Spleen (tissue), 11 donors: ENCODE data around the gene ZNF467. TPM values are rescaled to one million over a fixed set of nuclear protein-coding genes. Genes with fewer than 3 reads are reported as not detected.

ENCODE experiments used
- DNase-seq: peaks from one replicate; pipeline ENCODE4 v3.0.0-alpha.2; 2020
- H3K27ac ChIP-seq, 8 donors: fragments of 200-600 bp; sonication (generic) in 7 of 8; 1 replicate in 4 of 8; 2 replicates in 4 of 8; pipeline versions ENCODE4 v1.5.0 to v1.8.0; 2016 to 2021; ENCODE audit warnings: inconsistent platforms in 4 of 8, mild to moderate bottlenecking in 4 of 8, moderate library complexity in 1 of 8
- H3K27me3 ChIP-seq, 7 donors: fragments of 200-600 bp; sonication (generic) in 6 of 7; replicated peaks in 1 of 7; 1 replicate in 4 of 7; 2 replicates in 3 of 7; pipeline versions ENCODE4 v1.5.0 to v1.8.0; 2016 to 2021; ENCODE audit warnings: inconsistent platforms in 3 of 7, mild to moderate bottlenecking in 1 of 7
- H3K36me3 ChIP-seq, 6 donors: fragments of 200-600 bp; sonication (generic) in 5 of 6; 1 replicate in 4 of 6; 2 replicates in 2 of 6; pipeline versions ENCODE4 v1.5.0 to v1.8.0; 2016 to 2021; ENCODE audit warnings: inconsistent platforms in 2 of 6
- H3K4me1 ChIP-seq, 6 donors: fragments of 200-600 bp; sonication (generic) in 5 of 6; 1 replicate in 3 of 6; 2 replicates in 3 of 6; pipeline versions ENCODE4 v1.5.0 to v1.8.0; 2016 to 2021; ENCODE audit warnings: inconsistent platforms in 3 of 6
- H3K4me3 ChIP-seq, 8 donors: fragments of 200-600 bp; sonication (generic) in 7 of 8; 1 replicate in 4 of 8; 2 replicates in 4 of 8; pipeline versions ENCODE4 v1.5.0 to v1.8.0; 2016 to 2021; ENCODE audit warnings: inconsistent platforms in 4 of 8, mild to moderate bottlenecking in 4 of 8, moderate library complexity in 2 of 8
- H3K9me3 ChIP-seq, 8 donors: fragments of 200-600 bp; sonication (generic) in 7 of 8; 1 replicate in 4 of 8; 2 replicates in 4 of 8; pipeline versions ENCODE4 v1.5.0 to v1.8.0; 2016 to 2021; ENCODE audit warnings: inconsistent platforms in 4 of 8
- POLR2A ChIP-seq, 3 donors: fragments of 450-650 bp; IDR thresholded peaks; one replicate each; pipeline ENCODE4 v1.5.1; 2017; ENCODE audit warnings: antibody characterized with exemption in 3 of 3, mild to moderate bottlenecking in 1 of 3
- POLR2AphosphoS5 ChIP-seq, 3 donors: sonication (generic); formaldehyde crosslinking; IDR thresholded peaks; one replicate each; pipeline ENCODE4 v1.5.1; 2017; ENCODE audit warnings: antibody characterized with exemption in 3 of 3
- WGBS, 5 donors: extraction: QIAGEN DNeasy Blood & Tissue Kit in 3 of 5; methylation state at CpG; one replicate each; pipeline versions ENCODE4 v1.1.5 to v1.1.7; 2013 to 2018; 5-methylcytosine and 5-hydroxymethylcytosine counted together
- intact Hi-C: fragments of 100-400 bp; cut with DNase I; formaldehyde crosslinking; loops from one replicate; pipeline ENCODE4 v1.15.0; 2023; ENCODE audit warnings: low total_unique reads
- polyA plus RNA-seq, 3 donors: library from polyadenylated mRNA; stranded (reverse); fragments of 200-250 nt; gene quantifications; one replicate each; pipeline ENCODE4 v1.2.1, GENCODE V29; 2013
- total RNA-seq, 7 donors: library from RNA; depleted of rRNA in 3 of 7; stranded (reverse); fragments of >200 nt in 3 of 7; fragmentation: NEBNext Ultra II Directional in 4 of 7; extraction: Animal tissue kit (Norgen Biotek cat#: 25700) in 4 of 7; gene quantifications; one replicate each; pipeline versions ENCODE4 v1.1.0 to v1.2.1, GENCODE V29; 2016 to 2021
- TF ChIP-seq, protein P1 (sequence below), 11 experiments: fragments of 200-600 bp in 7 of 11; fragments of 450-650 bp in 4 of 11; sonication (generic) in 4 of 11; IDR thresholded peaks in 8 of 11; conservative IDR thresholded peaks in 3 of 11; 1 replicate in 7 of 11; 2 replicates in 4 of 11; pipeline versions ENCODE4 v1.4.0 to v1.8.0; 2016 to 2021; ENCODE audit warnings: antibody characterized with exemption in 11 of 11, inconsistent platforms in 4 of 11, mild to moderate bottlenecking in 1 of 11
- donor health status: healthy with polysubstance abuse.
- donor health status: DM: no; HTN: no; CAD: no; lungs with moderate emphysema.
- donor health status: DM: no; HTN: no; CAD: no.
- donor health status: Bipolar disorder and iron deficiency.
- donor health status: healthy.
- donor health status: DM: no; HTN: no; CAD: no.
- donor health status: DM: yes; HTN: yes; CAD: no.

Gene ZNF467
- total and polyA plus RNA-seq, 10 donors: 6.0 to 48.5 (median 31.3) TPM

DNA sequence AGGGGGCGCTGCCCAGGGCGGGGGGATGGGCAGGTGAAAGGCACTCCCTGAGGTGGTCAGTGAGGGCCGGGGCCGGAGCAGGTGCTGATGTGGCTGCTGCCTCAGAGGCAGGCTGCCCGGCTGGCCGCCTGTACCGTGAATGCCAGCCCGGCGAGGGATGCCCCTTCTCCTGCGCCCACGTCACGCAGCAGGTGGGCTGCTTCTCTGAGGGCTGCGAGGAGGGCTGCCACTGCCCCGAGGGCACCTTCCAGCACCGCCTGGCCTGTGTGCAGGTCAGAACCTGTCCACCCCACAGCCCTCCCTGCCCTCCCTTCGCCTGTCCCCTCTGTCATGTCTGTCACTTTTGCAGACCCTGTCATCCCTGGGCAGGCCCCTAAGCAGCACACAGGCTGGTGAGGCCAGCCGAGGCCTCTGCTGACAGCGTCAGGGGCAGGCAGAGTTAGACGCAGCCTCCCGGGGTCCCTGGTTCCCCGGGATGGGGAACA, 42.9 kb upstream of the ZNF467 start:
- WGBS, 5 donors: 84 to 92% (median 88%) methylated on average over 9 to 21 of the region's 21 CpGs
- no peak overlapping the region for H3K4me3 ChIP-seq
- H3K27me3 ChIP-seq: peaks cover 0 to 10% (median 0%) of the 10 kb centered on the region in 7 donors
- H3K36me3 ChIP-seq: no peaks in the 10 kb centered on the region
- no peak overlapping the region for H3K27ac ChIP-seq
- no peak for TF ChIP-seq POLR2AphosphoS5 (IDR thresholded peaks at IDR 0.05)
- TF ChIP-seq, protein P1, sequence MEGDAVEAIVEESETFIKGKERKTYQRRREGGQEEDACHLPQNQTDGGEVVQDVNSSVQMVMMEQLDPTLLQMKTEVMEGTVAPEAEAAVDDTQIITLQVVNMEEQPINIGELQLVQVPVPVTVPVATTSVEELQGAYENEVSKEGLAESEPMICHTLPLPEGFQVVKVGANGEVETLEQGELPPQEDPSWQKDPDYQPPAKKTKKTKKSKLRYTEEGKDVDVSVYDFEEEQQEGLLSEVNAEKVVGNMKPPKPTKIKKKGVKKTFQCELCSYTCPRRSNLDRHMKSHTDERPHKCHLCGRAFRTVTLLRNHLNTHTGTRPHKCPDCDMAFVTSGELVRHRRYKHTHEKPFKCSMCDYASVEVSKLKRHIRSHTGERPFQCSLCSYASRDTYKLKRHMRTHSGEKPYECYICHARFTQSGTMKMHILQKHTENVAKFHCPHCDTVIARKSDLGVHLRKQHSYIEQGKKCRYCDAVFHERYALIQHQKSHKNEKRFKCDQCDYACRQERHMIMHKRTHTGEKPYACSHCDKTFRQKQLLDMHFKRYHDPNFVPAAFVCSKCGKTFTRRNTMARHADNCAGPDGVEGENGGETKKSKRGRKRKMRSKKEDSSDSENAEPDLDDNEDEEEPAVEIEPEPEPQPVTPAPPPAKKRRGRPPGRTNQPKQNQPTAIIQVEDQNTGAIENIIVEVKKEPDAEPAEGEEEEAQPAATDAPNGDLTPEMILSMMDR (IDR thresholded peaks at IDR 0.05 in 8 of 11, conservative IDR thresholded peaks at IDR 0.05 in 3 of 11): no peak
- no peak for TF ChIP-seq POLR2A (IDR thresholded peaks at IDR 0.05)
- intact Hi-C loops: no loop called here
- DNase-seq: no peak
- no peaks in the 10 kb centered on the region for H3K4me1 ChIP-seq
- no peaks in the 10 kb centered on the region for H3K9me3 ChIP-seq

- H3K36me3 ChIP-seq: no peaks in the 10 kb centered on the region
- TF ChIP-seq, protein P1 (IDR thresholded peaks at IDR 0.05 in 8 of 11, conservative IDR thresholded peaks at IDR 0.05 in 3 of 11): no peak
- TF ChIP-seq POLR2A (IDR thresholded peaks at IDR 0.05) (no peak), POLR2AphosphoS5 (IDR thresholded peaks at IDR 0.05) (no peak)
- H3K27ac ChIP-seq: no peak overlapping the region
- no peak for DNase-seq
- 80 to 93% (median 88%) methylated on average over 6 to 16 of the region's 16 CpGs for WGBS, 5 donors
- peaks cover 0 to 10% (median 0%) of the 10 kb centered on the region in 7 donors for H3K27me3 ChIP-seq
- H3K4me3 ChIP-seq: no peak overlapping the region
- intact Hi-C loops: no loop called here
- no peaks in the 10 kb centered on the region for H3K9me3 ChIP-seq
- H3K4me1 ChIP-seq: no peaks in the 10 kb centered on the region
Measured at GRCh38 chr7:149815661-149816266, 42.4 kb upstream of the ZNF467 start.

DNA sequence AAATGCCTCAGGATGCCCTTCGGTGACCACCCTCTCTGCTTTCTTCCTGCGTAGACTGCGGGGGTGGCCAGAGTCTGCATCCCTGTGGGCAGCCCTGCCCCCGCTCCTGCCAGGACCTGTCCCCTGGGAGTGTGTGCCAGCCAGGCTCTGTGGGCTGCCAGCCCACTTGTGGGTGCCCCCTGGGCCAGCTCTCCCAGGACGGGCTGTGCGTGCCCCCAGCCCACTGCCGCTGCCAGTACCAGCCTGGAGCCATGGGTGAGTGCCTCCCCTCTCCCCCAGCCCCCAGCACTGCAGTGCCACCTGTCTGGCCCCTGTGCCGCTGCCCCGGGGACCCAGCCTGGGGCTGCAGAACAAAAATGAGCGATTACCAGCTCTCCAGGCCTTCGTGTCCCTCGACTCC, 41.7 kb upstream of the ZNF467 start:
- TF ChIP-seq, protein P1 (IDR thresholded peaks at IDR 0.05 in 8 of 11, conservative IDR thresholded peaks at IDR 0.05 in 3 of 11): no peak
- TF ChIP-seq POLR2AphosphoS5 (IDR thresholded peaks at IDR 0.05) (no peak), POLR2A (IDR thresholded peaks at IDR 0.05) (no peak)
- peaks cover 0 to 10% (median 0%) of the 10 kb centered on the region in 7 donors for H3K27me3 ChIP-seq
- no peaks in the 10 kb centered on the region for H3K36me3 ChIP-seq
- H3K4me1 ChIP-seq: no peaks in the 10 kb centered on the region
- intact Hi-C loops: no loop called here
- H3K4me3 ChIP-seq: no peak overlapping the region
- DNase-seq: no peak
- no peak overlapping the region for H3K27ac ChIP-seq
- 80 to 97% (median 88%) methylated on average over 5 to 12 of the region's 12 CpGs for WGBS, 5 donors
- no peaks in the 10 kb centered on the region for H3K9me3 ChIP-seq

GRCh38 chr7:149814494-149814893, 41.1 kb upstream of the ZNF467 start:
- H3K4me3 ChIP-seq: no peak overlapping the region
- WGBS, 5 donors: 60 to 88% (median 77%) methylated on average over 2 to 15 of the region's 15 CpGs
- intact Hi-C loops: no loop called here
- H3K36me3 ChIP-seq: no peaks in the 10 kb centered on the region
- no peaks in the 10 kb centered on the region for H3K4me1 ChIP-seq
- H3K9me3 ChIP-seq: no peaks in the 10 kb centered on the region
- peaks cover 0 to 10% (median 0%) of the 10 kb centered on the region in 7 donors for H3K27me3 ChIP-seq
- no peak overlapping the region for H3K27ac ChIP-seq
- DNase-seq: no peak
- no peak for TF ChIP-seq POLR2AphosphoS5 (IDR thresholded peaks at IDR 0.05)
- TF ChIP-seq, protein P1 (IDR thresholded peaks at IDR 0.05 in 8 of 11, conservative IDR thresholded peaks at IDR 0.05 in 3 of 11): no peak
